ENCODE measurements around the gene GPR3. TPM values are rescaled to one million over a fixed set of nuclear protein-coding genes. Genes with fewer than 3 reads are reported as not detected.
"Not testable (repeated sequence)": the region's sequence is repeated elsewhere in the genome, so short reads cannot be mapped to it uniquely, and the experiment has no call there.

Gene GPR3
- total RNA-seq, 1 donor from 2014 or later = 3.3 TPM

DNA sequence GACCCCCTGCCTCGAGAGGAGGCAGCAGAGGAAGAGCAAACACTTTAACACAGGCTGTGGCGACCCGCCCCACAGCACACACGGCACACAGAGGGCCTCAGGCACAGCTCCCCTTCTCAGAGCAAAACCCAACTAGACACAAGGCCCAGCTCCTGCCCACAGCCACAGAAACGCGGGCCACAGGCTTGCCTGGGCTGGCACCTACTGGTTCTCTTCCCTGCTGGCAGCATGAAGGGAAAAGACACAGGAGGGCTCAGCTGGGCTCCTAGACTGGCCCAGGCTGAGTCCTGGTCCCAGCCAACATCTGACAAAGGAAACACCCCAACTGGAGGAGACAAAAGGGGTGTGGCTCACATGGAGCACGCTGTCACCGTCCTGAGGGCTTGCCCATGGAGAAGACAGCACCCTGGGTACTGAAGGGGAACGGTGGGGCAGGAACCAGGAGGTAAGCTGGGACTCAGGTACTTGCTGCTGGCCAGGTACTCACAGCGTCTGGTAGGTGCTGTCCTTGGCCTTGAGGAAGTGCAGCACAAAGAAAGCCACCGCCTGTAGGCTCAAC lies 12.8 kb upstream of the GPR3 start:
- peaks cover 3% of the 10 kb centered on the region for H3K4me1 Mint-ChIP-seq

DNA sequence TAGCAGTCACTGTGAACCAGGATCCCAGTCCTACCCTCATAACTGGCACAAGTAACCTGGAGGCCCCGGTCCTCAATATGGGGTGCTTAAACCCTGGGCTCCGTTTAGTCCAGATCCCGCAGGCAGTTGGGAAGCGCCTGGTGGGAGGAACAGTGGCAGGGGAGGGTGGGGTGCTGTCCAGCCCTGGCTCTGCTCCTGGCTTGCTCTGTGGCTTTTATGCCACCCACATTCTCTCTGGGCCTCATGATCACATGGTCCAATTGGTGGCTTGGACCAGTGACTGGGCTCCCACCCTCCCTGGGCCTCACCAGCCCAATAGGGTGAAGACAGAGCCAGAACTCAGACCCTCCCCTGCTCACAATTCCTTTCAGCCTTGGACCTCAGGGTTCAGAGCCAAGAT lies 12.2 kb upstream of the GPR3 start:
- Mint-ChIP-seq H3K27ac (no peak overlapping the region), H3K4me3 (no peak overlapping the region), H3K27me3 (peaks cover 7% of the 10 kb centered on the region), H3K36me3 (ENCODE audit: low read depth) (no peaks in the 10 kb centered on the region), H3K9me3 (no peaks in the 10 kb centered on the region), H3K4me1 (peaks cover 3% of the 10 kb centered on the region)
- intact Hi-C loops (cut with micrococcal nuclease) = no loop called here
- DNase-seq = no peak

More for the DNA sequence above, 12.8 kb upstream of the GPR3 start:
- peaks cover 7% of the 10 kb centered on the region for H3K27me3 Mint-ChIP-seq
- no peaks in the 10 kb centered on the region for H3K36me3 Mint-ChIP-seq (ENCODE audit: low read depth)
- H3K9me3 Mint-ChIP-seq = no peaks in the 10 kb centered on the region
- no peak overlapping the region for H3K27ac Mint-ChIP-seq
- intact Hi-C loops (cut with micrococcal nuclease) = no loop called here
- DNase-seq = no peak
- no peak overlapping the region for H3K4me3 Mint-ChIP-seq

DNA sequence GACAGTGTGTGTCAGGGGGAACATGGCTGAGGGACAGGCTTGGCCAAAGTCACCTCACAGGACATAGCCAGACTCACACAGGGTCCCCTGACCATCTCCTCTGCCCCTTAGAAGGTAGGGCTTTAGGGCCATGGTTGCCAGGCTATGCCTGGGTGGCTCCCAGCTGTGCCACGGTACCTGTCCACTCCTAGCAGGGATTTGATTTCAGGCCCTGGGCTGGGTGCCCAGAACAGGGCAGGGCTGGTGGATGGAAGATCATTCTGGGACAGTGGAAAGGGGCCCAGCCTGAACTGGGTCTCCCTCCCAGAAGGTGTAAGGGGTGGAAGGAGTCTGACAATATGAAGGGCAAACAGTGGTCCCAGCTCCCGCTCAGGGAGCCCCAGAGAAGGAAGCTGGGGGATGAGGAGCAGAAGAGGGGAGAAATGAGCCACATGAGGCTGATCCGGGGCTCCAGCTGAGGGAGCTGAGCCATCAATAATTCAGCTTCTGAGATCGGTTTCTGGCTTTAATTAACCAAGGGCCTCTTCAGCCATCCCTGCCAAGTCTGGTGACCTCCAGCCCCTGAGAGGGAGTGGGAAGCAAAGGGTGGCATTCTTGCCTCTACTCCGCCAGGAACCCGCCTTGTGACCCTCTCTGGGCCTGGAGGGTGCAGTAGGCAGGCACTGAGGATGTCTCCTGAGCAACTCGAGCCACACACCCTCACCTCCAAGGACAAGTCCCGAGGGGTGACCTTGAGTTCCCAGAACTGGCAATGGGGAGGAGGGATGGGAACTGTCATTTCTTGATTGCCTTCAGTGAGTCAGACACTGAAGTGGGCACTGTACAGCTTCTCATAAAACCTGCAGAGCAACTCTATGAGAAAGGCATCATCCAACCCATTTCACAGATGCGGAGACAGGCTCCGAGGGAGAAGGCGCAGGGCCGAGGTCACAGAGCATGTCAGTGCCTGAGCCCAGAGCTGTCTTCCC lies 11.4 kb upstream of the GPR3 start:
- H3K27me3 Mint-ChIP-seq = peaks cover 7% of the 10 kb centered on the region
- intact Hi-C loops (cut with micrococcal nuclease) = no loop called here
- H3K36me3 Mint-ChIP-seq (ENCODE audit: low read depth) = no peaks in the 10 kb centered on the region
- H3K4me1 Mint-ChIP-seq = peaks cover 3% of the 10 kb centered on the region
- no peak overlapping the region for H3K4me3 Mint-ChIP-seq
- no peaks in the 10 kb centered on the region for H3K9me3 Mint-ChIP-seq
- H3K27ac Mint-ChIP-seq = no peak overlapping the region
- DNase-seq = no peak

DNA sequence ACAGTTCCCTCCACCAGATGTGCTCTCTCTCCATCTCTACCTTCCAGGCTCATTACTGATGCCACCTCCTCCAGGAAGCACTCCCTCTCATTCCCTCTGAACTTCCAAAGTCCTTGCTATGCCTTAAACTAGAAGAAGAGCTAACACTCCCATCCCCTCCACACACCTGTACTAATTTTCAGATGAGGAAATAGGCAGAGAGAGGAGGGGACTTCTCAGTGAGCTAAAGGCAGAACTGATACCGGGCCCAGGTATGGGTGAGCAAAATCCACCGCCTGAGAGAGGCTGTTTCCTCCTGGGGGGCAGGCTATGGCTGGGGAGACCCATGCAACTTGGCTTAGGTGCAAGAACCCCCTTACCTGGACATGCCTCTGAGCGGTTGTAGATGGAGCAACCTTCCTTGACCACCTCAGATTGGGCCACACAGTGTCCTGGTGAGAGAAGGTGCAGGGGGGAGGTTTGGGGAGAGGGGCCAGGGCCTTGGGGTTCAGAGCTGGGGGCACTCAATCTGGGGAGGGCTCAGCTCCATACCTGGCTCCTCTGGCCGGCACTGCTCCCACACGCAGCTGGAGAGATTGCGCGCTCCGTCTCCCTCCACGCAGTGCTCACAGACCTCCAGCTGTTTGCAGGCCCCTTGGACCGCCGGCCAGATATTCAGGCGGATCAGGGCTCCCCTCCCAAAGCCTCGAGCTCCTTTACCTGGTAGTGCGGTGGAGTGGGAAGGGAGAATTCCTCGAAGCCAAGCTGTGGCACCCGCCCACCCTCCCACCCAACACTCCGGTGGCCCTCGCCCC lies 10.3 kb upstream of the GPR3 start:
- Mint-ChIP-seq H3K27ac (no peak overlapping the region), H3K9me3 (no peaks in the 10 kb centered on the region), H3K4me1 (peaks cover 4% of the 10 kb centered on the region), H3K4me3 (no peak overlapping the region), H3K27me3 (peaks cover 11% of the 10 kb centered on the region), H3K36me3 (ENCODE audit: low read depth) (no peaks in the 10 kb centered on the region)
- intact Hi-C loops (cut with micrococcal nuclease) = no loop called here
- no peak for DNase-seq

DNA sequence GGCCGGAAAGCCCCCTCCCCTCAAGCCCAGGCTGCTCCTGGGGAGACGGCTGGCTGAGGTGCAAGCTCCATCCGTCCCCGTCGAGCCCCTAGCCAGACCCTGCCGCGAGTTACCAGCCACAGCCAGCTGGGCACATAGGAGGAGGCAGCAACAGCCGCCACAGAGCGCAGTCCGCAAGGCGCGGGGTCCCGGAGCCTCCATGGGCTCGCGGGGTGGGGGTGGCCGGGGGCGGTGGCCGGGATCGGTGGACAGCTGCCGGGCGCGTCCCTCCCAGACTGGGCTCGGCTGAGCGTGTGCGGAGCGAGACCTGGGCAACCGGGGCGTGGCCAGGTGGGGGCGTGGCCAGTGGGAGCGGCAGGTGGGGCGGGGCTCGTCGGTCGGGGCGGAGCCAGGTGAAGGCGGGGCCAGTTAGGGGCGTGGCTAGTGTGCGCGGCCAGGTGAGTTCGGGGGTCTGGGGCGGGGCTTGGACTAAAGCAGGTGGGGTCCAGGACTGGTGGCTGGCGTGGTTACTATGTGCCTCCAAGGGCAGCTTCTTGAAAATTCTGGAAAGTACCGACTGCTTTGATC lies 9.3 kb upstream of the GPR3 start, which contains the start of gene CD164L2:
TSS of gene CD164L2 (minus strand) at position 295 of the 567 bp plus-strand sequence. CDS start at position 201, 94 bp downstream.
- Mint-ChIP-seq H3K4me1 (peaks cover 4% of the 10 kb centered on the region), H3K9me3 (no peaks in the 10 kb centered on the region), H3K27ac (no peak within 1 kb of the TSS), H3K4me3 (no peak within 1 kb of the TSS), H3K36me3 (ENCODE audit: low read depth) (no peaks in the 10 kb centered on the region), H3K27me3 (peaks cover 11% of the 10 kb centered on the region)
- intact Hi-C loops (cut with micrococcal nuclease) = no loop called here
- DNase-seq = peak; percentile 88

DNA sequence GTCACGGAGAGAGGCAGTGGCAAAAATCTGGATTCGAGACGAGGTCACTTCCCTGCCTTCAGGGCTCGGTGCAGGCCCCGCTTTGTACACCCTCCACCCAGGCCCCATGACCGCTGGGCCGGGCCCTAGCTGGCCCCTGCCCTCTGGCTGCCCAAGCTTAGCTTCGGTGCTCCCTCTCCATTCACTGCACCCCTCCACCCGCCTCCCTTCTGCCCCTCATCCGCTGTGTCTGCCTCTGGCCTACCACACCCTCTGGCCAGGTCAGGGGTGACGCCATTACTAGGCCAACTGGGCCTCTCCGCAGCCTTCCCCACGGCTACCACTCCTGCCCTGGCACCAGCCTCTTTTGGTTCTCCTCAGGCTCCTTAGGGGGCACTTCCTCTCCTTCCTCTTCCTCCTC lies 8.8 kb upstream of the GPR3 start:
- Mint-ChIP-seq H3K36me3 (ENCODE audit: low read depth) (no peaks in the 10 kb centered on the region), H3K9me3 (no peaks in the 10 kb centered on the region), H3K4me1 (peaks cover 6% of the 10 kb centered on the region), H3K27me3 (peaks cover 11% of the 10 kb centered on the region), H3K27ac (no peak overlapping the region), H3K4me3 (no peak overlapping the region)
- intact Hi-C loops (cut with micrococcal nuclease) = no loop called here
- no peak for DNase-seq

DNA sequence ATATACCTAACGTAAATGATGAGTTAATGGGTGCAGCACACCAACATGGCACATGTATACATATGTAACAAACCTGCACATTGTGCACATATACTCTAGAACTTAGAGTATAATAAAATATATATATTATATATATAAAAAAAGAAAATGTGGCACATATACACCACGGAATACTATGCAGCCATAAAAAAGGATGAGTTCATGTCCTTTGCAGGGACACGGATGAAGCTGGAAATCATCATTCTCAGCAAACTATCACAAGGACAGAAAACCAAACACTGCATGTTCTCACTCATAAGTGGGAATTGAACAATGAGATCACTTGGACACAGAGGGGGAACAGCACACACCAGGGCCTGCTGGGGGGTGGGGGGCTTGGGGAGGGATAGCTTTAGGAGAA lies 7.6 kb upstream of the GPR3 start:
- H3K9me3 Mint-ChIP-seq; H3K27ac Mint-ChIP-seq; H3K4me1 Mint-ChIP-seq; H3K4me3 Mint-ChIP-seq; DNase-seq; intact Hi-C loops (cut with micrococcal nuclease); H3K36me3 Mint-ChIP-seq (ENCODE audit: low read depth): not testable (repeated sequence)
- H3K27me3 Mint-ChIP-seq = peaks cover 13% of the 10 kb centered on the region

DNA sequence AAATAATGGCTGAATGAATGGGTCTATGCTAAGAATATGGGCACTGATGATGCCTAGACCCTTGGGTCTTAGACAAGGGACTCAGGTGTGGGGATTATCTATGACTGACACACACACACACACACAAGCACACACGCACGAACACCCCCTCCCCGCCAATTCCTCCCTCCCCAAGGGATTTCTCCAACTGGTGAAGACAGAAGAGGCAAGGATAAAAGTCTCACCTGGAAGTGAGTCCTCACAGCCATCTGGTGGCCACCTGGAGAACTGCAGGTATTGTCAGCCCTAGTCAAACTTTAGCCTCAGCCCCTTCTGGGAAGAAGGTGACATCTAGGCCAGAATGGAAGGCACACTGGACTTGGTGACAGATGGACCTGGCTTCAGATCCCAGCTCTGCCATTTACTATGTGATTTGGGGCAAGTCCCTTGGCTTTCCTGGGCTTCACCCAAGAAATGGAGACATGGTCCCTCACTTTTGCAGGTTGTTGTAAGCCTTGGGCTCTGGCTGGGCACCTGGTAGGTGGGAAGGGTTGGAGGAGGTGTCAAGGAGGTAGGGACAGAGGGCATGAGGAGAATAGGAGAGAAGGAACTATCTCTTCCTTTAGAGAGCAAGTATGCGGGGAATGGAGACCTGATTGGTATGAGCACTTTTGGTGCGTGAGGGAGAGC lies 4.0 kb upstream of the GPR3 start:
- H3K27ac Mint-ChIP-seq = peak overlapping the region; percentile 0
- intact Hi-C loops (cut with micrococcal nuclease) = loop anchor here (1.0 to 2.0 kb wide), 3 partner anchors 31 to 88 kb away; no protein-coding TSS in a partner anchor
- H3K36me3 Mint-ChIP-seq (ENCODE audit: low read depth) = no peaks in the 10 kb centered on the region

DNA sequence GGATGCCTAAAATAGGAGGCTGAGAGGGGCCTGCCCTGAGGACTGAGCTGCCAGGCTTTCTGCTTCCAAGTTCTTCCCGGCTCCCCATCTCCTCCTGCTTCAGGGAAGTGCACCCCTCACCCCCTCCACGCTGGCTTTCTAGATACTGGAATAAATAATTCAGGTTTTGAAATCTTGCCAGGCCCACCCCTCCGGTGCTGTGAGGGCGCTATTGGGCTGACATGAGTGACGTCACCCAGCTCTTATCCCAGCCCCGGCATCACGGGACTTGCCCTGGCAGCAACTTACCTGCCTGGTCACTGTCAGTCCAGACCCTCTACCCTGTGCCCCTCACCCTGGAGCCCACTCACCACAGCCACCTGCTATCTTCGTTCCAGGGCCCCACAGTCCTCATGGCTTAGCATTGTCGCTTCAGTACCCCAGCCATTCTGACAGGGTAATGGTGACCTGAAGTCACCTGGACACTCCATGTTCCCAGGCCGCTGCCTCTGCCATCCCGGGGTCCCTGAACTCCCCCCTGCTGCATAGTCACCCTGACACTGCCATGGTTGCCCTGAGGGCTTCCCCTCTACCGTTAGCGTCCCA lies 819 bp upstream of the GPR3 start:
- peak; percentile 70 for DNase-seq
- Mint-ChIP-seq H3K9me3 (no peaks in the 10 kb centered on the region), H3K36me3 (ENCODE audit: low read depth) (no peaks in the 10 kb centered on the region), H3K4me3 (peak overlapping the region; percentile 87), H3K27me3 (peaks cover 12% of the 10 kb centered on the region), H3K27ac (peak overlapping the region; percentile 93), H3K4me1 (peaks cover 13% of the 10 kb centered on the region)
- intact Hi-C loops (cut with micrococcal nuclease) = loop anchor here (1.0 kb wide), 4 partner anchors 25 to 272 kb away; partner anchors contain the start of genes MAP3K6 and TMEM222

More for the DNA sequence above, 4.0 kb upstream of the GPR3 start:
- DNase-seq = peak; percentile 93
- peaks cover 16% of the 10 kb centered on the region for H3K4me1 Mint-ChIP-seq
- no peaks in the 10 kb centered on the region for H3K9me3 Mint-ChIP-seq
- peaks cover 16% of the 10 kb centered on the region for H3K27me3 Mint-ChIP-seq
- no peak overlapping the region for H3K4me3 Mint-ChIP-seq

DNA sequence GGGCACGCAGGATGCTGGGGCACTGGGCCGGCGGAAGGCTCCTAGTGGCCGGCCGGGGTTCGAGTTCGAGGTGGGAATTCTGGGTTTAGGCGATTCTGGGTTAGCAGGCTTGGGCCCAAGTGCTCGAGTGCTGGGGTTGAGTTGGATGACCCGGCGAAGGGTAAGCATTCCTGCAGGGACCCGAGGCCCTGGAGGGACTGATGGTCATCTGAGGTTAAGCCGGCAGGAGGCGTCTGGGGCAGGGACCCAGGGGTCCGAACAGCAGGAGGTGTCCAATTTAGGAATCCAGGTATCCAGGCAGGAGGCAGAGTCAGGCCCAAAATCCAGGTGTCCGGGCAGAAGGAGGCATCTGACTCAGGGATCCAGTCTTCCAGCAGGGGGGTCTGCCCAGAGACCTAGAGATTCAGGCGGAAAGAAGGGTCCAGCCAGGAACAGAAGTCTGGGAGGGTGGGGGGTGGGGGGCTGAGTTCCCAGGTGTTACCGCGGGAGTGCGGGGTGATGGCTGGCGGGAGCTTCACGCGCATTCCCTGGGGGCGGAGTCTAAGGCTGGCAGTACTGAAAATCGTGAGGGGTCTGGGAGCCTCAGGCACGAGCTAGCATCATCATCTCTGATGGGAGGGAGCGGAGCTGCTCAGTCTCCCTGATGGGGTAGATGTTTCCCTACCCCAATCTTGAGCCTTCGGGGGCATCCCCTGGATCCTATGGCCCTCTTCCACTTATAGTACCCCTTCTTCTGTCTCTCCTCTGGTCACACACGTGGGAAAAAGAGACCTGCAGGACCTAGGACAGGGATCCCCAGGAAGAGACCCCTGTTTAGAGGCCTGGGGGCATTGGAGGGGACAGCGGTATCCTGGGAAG lies 585 bp downstream of the GPR3 start:
- intact Hi-C loops (cut with micrococcal nuclease) = loop anchor here (1.0 kb wide), 4 partner anchors 27 to 270 kb away; partner anchors contain the start of genes MAP3K6 and TMEM222
- Mint-ChIP-seq H3K27ac (peak overlapping the region; percentile 72), H3K27me3 (peaks cover 12% of the 10 kb centered on the region), H3K9me3 (no peaks in the 10 kb centered on the region), H3K36me3 (ENCODE audit: low read depth) (no peaks in the 10 kb centered on the region), H3K4me1 (peaks cover 13% of the 10 kb centered on the region), H3K4me3 (peak overlapping the region; percentile 85)
- DNase-seq = no peak

DNA sequence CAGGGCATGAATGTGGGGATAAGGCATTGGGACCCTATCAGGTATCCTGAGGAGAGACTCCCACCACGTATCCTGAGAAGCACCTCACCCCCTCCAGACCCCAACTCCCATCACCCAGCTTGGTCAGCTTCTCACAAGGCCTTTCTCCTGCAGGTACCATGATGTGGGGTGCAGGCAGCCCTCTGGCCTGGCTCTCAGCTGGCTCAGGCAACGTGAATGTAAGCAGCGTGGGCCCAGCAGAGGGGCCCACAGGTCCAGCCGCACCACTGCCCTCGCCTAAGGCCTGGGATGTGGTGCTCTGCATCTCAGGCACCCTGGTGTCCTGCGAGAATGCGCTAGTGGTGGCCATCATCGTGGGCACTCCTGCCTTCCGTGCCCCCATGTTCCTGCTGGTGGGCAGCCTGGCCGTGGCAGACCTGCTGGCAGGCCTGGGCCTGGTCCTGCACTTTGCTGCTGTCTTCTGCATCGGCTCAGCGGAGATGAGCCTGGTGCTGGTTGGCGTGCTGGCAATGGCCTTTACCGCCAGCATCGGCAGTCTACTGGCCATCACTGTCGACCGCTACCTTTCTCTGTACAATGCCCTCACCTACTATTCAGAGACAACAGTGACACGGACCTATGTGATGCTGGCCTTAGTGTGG lies 1.3 kb downstream of the GPR3 start:
- no peaks in the 10 kb centered on the region for H3K9me3 Mint-ChIP-seq
- H3K4me3 Mint-ChIP-seq = peak overlapping the region; percentile 85
- intact Hi-C loops (cut with micrococcal nuclease) = no loop called here
- no peak for DNase-seq
- H3K27ac Mint-ChIP-seq = no peak overlapping the region
- peaks cover 12% of the 10 kb centered on the region for H3K4me1 Mint-ChIP-seq
- H3K36me3 Mint-ChIP-seq (ENCODE audit: low read depth) = no peaks in the 10 kb centered on the region
- H3K27me3 Mint-ChIP-seq = peaks cover 12% of the 10 kb centered on the region

DNA sequence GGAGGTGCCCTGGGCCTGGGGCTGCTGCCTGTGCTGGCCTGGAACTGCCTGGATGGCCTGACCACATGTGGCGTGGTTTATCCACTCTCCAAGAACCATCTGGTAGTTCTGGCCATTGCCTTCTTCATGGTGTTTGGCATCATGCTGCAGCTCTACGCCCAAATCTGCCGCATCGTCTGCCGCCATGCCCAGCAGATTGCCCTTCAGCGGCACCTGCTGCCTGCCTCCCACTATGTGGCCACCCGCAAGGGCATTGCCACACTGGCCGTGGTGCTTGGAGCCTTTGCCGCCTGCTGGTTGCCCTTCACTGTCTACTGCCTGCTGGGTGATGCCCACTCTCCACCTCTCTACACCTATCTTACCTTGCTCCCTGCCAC lies 1.8 kb downstream of the GPR3 start:
- H3K36me3 Mint-ChIP-seq (ENCODE audit: low read depth) = no peaks in the 10 kb centered on the region
- peaks cover 12% of the 10 kb centered on the region for H3K4me1 Mint-ChIP-seq
- no peak for DNase-seq
- H3K9me3 Mint-ChIP-seq = no peaks in the 10 kb centered on the region
- H3K27me3 Mint-ChIP-seq = peaks cover 12% of the 10 kb centered on the region
- intact Hi-C loops (cut with micrococcal nuclease) = no loop called here
- H3K27ac Mint-ChIP-seq = no peak overlapping the region
- H3K4me3 Mint-ChIP-seq = peak overlapping the region; percentile 32

Data from activated CD4-positive, alpha-beta T cell treated with anti-CD3 and anti-CD28 coated beads, Interleukin-2, amount 10 ng/mL, durations not matched to agents 24 days and 14 days (primary cell).